GM12878 (cell line): ENCODE measurements around the gene TNFSF12. TPM values are rescaled to one million over a fixed set of nuclear protein-coding genes. Genes with fewer than 3 reads are reported as not detected.

Source experiments
- ASH2L ChIP-seq: fragments of 300-600, 200-600 bp; sonication (generic); IDR thresholded peaks from 2 replicates; pipeline ENCODE4 v1.6.1; 2017; ENCODE audit warnings: low read depth, mild to moderate bottlenecking, borderline replicate concordance
- BACH1 ChIP-seq: fragments of 450-650 bp; IDR thresholded peaks from 2 replicates; pipeline ENCODE4 v1.6.1; 2017; ENCODE audit warnings: mild to moderate bottlenecking, borderline replicate concordance
- BCL11A ChIP-seq: IDR thresholded peaks from 2 replicates; pipeline ENCODE4 v1.6.1; 2011; ENCODE audit warnings: low read depth, low read length
- CBX3 ChIP-seq: fragments of 200-600 bp; sonication (generic); IDR thresholded peaks from 2 replicates; pipeline ENCODE4 v1.6.1; 2016; ENCODE audit warnings: low read depth, borderline replicate concordance
- CEBPZ ChIP-seq: fragments of 150-350 bp; IDR thresholded peaks from 2 replicates; pipeline ENCODE4 v1.6.1; 2016; ENCODE audit warnings: low read depth, low read length
- ESRRA ChIP-seq: IDR thresholded peaks from 2 replicates; pipeline ENCODE4 v1.6.1; 2012; ENCODE audit warnings: mild to moderate bottlenecking, low read length, improper control_type of control experiment
- HDAC2 ChIP-seq: fragments of 200-600 bp; sonication (generic); IDR thresholded peaks from 2 replicates; pipeline ENCODE4 v1.6.1; 2017
- NFIC ChIP-seq: IDR thresholded peaks from 2 replicates; pipeline ENCODE4 v1.6.1; 2012; ENCODE audit warnings: low read depth, mild to moderate bottlenecking, inconsistent platforms, low read length, moderate library complexity
- NFXL1 ChIP-seq: fragments of 450-650 bp; IDR thresholded peaks from 2 replicates; pipeline ENCODE4 v1.6.1; 2017; ENCODE audit warnings: antibody characterized with exemption, mild to moderate bottlenecking, borderline replicate concordance
- NR2C2 ChIP-seq: IDR thresholded peaks from 2 replicates; pipeline ENCODE4 v1.6.1; 2011; ENCODE audit warnings: borderline replicate concordance, low read depth; ENCODE audit not compliant: control insufficient read depth, insufficient read length
- PAX5 ChIP-seq: IDR thresholded peaks from 2 replicates; pipeline ENCODE4 v1.6.1; 2011; ENCODE audit warnings: low read depth, low read length, borderline replicate concordance
- RAD21 ChIP-seq: IDR thresholded peaks from 2 replicates; pipeline ENCODE4 v1.6.1; 2011; ENCODE audit warnings: mild to moderate bottlenecking, low read depth, low read length, moderate library complexity; ENCODE audit not compliant: insufficient read depth
- RCOR1 ChIP-seq: conservative IDR thresholded peaks from 2 replicates; pipeline ENCODE4 v1.6.1; 2012; ENCODE audit warnings: low read depth, low read length, improper control_type of control experiment
- RELA ChIP-seq: fragments of 450-650 bp; IDR thresholded peaks from 2 replicates; pipeline ENCODE4 v1.8.0; 2014; ENCODE audit warnings: borderline replicate concordance; ENCODE audit not compliant: partially characterized antibody
- SIX5 ChIP-seq: IDR thresholded peaks from 2 replicates; pipeline ENCODE4 v1.6.1; 2011; ENCODE audit warnings: mild to moderate bottlenecking, low read depth, low read length, moderate library complexity; ENCODE audit not compliant: severe bottlenecking
- SPI1 ChIP-seq: IDR thresholded peaks from 2 replicates; pipeline ENCODE4 v1.6.1; 2011; ENCODE audit warnings: low read depth, mild to moderate bottlenecking, low read length, moderate library complexity, borderline replicate concordance; ENCODE audit not compliant: insufficient read depth
- SREBF1 ChIP-seq: IDR thresholded peaks from 2 replicates; pipeline ENCODE4 v1.6.1; 2012; ENCODE audit warnings: mild to moderate bottlenecking, low read length
- SREBF2 ChIP-seq: IDR thresholded peaks from 2 replicates; pipeline ENCODE4 v1.6.1; 2012; ENCODE audit warnings: mild to moderate bottlenecking, low read length
- ZNF217 ChIP-seq: fragments of 450-650 bp; IDR thresholded peaks from 2 replicates; pipeline ENCODE4 v1.6.1; 2017; ENCODE audit warnings: antibody characterized with exemption, mild to moderate bottlenecking
- polyA plus RNA-seq, 11 experiments: library from polyadenylated mRNA; depleted of rRNA in 4 of 11; unstranded in 6 of 11; stranded (reverse) in 5 of 11; fragments of >200 nt; fragmentation: Nextera tagmentation in 4 of 11; fragmentation: Illumina TruSeq in 1 of 11; extraction: Ambion mirVana in 4 of 11; extraction: Trizol in 1 of 11; gene quantifications; 1 replicate in 1 of 11; 2 replicates in 10 of 11; pipeline versions ENCODE4 v1.2.1 to v1.2.3, GENCODE V29; 2011 to 2016; ENCODE audit warnings: inconsistent platforms in 2 of 11, missing spikeins in 2 of 11, low read depth in 1 of 11
- total RNA-seq, 4 experiments: library from RNA; depleted of rRNA in 3 of 4; stranded (reverse); fragments of >200 nt in 3 of 4; fragmentation: Illumina TruSeq in 1 of 4; extraction: Trizol in 1 of 4; gene quantifications; 2 replicates each; pipeline versions ENCODE4 v1.2.1 to v1.2.3, GENCODE V29; 2013 to 2021
- TF ChIP-seq, protein P1 (sequence below): fragments of 450-650 bp; formaldehyde crosslinking; IDR thresholded peaks from 2 replicates; pipeline ENCODE4 v1.4.0; 2022; ENCODE audit warnings: mild to moderate bottlenecking, moderate library complexity
- TF ChIP-seq, protein P2 (sequence below): fragments of 450-650 bp; IDR thresholded peaks from 2 replicates; pipeline ENCODE4 v1.6.1; 2017; ENCODE audit warnings: mild to moderate bottlenecking, low read depth, inconsistent platforms; ENCODE audit not compliant: poor library complexity, severe bottlenecking

TNFSF12 gene
- total and polyA plus RNA-seq, 10 of the 15 experiments (the other 5 are each of a cell fraction or from before 2014, with no cell fraction given), result 0.32 to 7.0 (median 2.6) TPM

DNA sequence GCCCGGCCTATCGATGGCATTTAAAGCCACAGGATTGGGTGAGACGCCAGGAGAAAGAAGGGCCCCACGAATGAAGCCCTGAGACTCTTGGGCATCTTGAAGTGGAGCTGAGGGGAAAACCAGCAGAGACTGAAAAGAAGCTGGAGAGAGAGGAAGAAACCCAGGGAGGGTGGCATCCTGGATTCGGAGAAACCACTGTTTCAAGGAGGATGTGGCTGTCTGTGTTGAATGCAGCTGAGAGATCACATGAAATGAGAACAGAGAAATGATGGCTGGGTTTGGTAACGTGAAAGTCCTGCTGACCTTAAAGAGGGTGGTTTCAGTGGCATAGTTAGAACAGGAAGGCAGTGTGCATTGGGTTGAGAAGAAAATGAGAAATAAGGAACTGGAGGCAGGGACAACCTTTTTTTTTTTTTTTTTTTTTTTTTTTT lies 3.8 kb downstream of the TNFSF12 start (continued):
- TF ChIP-seq RCOR1 (no peak), SREBF2 (no peak), NR2C2 (no peak), ESRRA (no peak), HDAC2 (no peak), ZNF217 (no peak), BCL11A (no peak), NFXL1 (no peak), BACH1 (no peak), SPI1 (peak; percentile 82), NFIC (peak; percentile 15; the same call in 1 of the 2 replicates), CEBPZ (no peak), SIX5 (no peak), PAX5 (0 out of 2 replicates have a peak, but pooled peaks have one; percentile 41), RELA (no peak), CBX3 (no peak), SREBF1 (no peak), RAD21 (no peak), ASH2L (no peak)
- TF ChIP-seq, protein P1, sequence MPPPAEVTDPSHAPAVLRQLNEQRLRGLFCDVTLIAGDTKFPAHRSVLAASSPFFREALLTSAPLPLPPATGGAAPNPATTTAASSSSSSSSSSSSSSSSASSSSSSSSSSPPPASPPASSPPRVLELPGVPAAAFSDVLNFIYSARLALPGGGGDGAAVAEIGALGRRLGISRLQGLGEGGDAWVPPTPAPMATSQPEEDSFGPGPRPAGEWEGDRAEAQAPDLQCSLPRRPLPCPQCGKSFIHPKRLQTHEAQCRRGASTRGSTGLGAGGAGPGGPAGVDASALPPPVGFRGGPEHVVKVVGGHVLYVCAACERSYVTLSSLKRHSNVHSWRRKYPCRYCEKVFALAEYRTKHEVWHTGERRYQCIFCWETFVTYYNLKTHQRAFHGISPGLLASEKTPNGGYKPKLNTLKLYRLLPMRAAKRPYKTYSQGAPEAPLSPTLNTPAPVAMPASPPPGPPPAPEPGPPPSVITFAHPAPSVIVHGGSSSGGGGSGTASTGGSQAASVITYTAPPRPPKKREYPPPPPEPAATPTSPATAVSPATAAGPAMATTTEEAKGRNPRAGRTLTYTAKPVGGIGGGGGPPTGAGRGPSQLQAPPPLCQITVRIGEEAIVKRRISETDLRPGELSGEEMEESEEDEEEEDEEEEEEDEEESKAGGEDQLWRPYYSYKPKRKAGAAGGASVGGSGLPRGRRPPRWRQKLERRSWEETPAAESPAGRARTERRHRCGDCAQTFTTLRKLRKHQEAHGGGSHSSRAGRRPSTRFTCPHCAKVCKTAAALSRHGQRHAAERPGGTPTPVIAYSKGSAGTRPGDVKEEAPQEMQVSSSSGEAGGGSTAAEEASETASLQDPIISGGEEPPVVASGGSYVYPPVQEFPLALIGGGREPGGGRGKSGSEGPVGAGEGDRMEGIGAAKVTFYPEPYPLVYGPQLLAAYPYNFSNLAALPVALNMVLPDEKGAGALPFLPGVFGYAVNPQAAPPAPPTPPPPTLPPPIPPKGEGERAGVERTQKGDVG, result no peak
- TF ChIP-seq, protein P2, sequence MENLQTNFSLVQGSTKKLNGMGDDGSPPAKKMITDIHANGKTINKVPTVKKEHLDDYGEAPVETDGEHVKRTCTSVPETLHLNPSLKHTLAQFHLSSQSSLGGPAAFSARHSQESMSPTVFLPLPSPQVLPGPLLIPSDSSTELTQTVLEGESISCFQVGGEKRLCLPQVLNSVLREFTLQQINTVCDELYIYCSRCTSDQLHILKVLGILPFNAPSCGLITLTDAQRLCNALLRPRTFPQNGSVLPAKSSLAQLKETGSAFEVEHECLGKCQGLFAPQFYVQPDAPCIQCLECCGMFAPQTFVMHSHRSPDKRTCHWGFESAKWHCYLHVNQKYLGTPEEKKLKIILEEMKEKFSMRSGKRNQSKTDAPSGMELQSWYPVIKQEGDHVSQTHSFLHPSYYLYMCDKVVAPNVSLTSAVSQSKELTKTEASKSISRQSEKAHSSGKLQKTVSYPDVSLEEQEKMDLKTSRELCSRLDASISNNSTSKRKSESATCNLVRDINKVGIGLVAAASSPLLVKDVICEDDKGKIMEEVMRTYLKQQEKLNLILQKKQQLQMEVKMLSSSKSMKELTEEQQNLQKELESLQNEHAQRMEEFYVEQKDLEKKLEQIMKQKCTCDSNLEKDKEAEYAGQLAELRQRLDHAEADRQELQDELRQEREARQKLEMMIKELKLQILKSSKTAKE, result peak; percentile 81
